ENCODE data around the gene XPO1.

DNA sequence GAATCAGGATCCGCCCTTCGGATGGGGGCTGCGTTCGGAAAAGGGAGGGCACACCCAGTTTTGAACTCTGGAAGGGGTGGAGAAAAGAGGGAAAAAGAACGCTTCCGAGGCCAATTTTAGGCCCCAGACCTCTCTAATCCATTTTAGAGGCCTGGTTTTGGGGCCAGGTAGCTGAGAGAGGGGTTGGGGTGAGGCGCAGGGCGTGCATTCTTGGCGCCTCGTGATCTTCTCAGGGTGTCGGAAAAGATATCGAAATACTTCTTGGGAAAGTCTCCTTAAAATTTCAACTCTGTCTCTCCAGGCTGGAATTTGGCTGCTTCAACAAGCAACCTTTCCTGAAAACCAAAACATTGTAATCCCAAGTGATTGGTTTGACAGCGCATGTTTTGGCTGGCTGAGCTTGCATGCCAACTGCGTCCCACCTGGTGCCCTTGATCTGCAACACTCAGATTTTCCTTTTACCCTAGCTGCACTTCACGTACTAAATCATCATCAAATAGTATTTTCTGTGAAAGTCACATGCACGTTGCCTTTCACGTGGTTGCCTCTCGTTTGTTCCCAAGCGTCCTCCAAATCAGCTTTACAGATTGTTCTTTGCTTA is 864 bp upstream of the XPO1 start:
- TF ChIP-seq, protein P1, sequence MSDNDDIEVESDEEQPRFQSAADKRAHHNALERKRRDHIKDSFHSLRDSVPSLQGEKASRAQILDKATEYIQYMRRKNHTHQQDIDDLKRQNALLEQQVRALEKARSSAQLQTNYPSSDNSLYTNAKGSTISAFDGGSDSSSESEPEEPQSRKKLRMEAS (IDR thresholded peaks at IDR 0.05) = no peak
- TF ChIP-seq, protein P2, sequence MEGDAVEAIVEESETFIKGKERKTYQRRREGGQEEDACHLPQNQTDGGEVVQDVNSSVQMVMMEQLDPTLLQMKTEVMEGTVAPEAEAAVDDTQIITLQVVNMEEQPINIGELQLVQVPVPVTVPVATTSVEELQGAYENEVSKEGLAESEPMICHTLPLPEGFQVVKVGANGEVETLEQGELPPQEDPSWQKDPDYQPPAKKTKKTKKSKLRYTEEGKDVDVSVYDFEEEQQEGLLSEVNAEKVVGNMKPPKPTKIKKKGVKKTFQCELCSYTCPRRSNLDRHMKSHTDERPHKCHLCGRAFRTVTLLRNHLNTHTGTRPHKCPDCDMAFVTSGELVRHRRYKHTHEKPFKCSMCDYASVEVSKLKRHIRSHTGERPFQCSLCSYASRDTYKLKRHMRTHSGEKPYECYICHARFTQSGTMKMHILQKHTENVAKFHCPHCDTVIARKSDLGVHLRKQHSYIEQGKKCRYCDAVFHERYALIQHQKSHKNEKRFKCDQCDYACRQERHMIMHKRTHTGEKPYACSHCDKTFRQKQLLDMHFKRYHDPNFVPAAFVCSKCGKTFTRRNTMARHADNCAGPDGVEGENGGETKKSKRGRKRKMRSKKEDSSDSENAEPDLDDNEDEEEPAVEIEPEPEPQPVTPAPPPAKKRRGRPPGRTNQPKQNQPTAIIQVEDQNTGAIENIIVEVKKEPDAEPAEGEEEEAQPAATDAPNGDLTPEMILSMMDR (IDR thresholded peaks at IDR 0.05; ENCODE audit: low read depth, low read length, missing input control) = no peak
- peak in 1 of 2 donors; percentile 21 for TF ChIP-seq JUND (IDR thresholded peaks at IDR 0.05)
- no peak for TF ChIP-seq SP1 (IDR thresholded peaks at IDR 0.05)
- TF ChIP-seq, protein P3, sequence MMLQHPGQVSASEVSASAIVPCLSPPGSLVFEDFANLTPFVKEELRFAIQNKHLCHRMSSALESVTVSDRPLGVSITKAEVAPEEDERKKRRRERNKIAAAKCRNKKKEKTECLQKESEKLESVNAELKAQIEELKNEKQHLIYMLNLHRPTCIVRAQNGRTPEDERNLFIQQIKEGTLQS (IDR thresholded peaks at IDR 0.05) = no peak
- no peak for TF ChIP-seq TAF1 (conservative IDR thresholded peaks at IDR 0.05)
- peak in 1 of 2 donors; percentile 3 for TF ChIP-seq RAD21 (IDR thresholded peaks at IDR 0.05)
- TF ChIP-seq FOXA1 (IDR thresholded peaks at IDR 0.05) = no peak
- TF ChIP-seq, protein P4, sequence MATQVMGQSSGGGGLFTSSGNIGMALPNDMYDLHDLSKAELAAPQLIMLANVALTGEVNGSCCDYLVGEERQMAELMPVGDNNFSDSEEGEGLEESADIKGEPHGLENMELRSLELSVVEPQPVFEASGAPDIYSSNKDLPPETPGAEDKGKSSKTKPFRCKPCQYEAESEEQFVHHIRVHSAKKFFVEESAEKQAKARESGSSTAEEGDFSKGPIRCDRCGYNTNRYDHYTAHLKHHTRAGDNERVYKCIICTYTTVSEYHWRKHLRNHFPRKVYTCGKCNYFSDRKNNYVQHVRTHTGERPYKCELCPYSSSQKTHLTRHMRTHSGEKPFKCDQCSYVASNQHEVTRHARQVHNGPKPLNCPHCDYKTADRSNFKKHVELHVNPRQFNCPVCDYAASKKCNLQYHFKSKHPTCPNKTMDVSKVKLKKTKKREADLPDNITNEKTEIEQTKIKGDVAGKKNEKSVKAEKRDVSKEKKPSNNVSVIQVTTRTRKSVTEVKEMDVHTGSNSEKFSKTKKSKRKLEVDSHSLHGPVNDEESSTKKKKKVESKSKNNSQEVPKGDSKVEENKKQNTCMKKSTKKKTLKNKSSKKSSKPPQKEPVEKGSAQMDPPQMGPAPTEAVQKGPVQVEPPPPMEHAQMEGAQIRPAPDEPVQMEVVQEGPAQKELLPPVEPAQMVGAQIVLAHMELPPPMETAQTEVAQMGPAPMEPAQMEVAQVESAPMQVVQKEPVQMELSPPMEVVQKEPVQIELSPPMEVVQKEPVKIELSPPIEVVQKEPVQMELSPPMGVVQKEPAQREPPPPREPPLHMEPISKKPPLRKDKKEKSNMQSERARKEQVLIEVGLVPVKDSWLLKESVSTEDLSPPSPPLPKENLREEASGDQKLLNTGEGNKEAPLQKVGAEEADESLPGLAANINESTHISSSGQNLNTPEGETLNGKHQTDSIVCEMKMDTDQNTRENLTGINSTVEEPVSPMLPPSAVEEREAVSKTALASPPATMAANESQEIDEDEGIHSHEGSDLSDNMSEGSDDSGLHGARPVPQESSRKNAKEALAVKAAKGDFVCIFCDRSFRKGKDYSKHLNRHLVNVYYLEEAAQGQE (IDR thresholded peaks at IDR 0.05) = no peak
- no peak for TF ChIP-seq NR2F2 (IDR thresholded peaks at IDR 0.05)
- TF ChIP-seq YY1 (IDR thresholded peaks at IDR 0.05) = no peak
- TF ChIP-seq RXRA (IDR thresholded peaks at IDR 0.05) = no peak
- TF ChIP-seq GABPA (IDR thresholded peaks at IDR 0.05 in 1 of 2, conservative IDR thresholded peaks at IDR 0.05 in 1 of 2) = no peak
- TF ChIP-seq, protein P5, sequence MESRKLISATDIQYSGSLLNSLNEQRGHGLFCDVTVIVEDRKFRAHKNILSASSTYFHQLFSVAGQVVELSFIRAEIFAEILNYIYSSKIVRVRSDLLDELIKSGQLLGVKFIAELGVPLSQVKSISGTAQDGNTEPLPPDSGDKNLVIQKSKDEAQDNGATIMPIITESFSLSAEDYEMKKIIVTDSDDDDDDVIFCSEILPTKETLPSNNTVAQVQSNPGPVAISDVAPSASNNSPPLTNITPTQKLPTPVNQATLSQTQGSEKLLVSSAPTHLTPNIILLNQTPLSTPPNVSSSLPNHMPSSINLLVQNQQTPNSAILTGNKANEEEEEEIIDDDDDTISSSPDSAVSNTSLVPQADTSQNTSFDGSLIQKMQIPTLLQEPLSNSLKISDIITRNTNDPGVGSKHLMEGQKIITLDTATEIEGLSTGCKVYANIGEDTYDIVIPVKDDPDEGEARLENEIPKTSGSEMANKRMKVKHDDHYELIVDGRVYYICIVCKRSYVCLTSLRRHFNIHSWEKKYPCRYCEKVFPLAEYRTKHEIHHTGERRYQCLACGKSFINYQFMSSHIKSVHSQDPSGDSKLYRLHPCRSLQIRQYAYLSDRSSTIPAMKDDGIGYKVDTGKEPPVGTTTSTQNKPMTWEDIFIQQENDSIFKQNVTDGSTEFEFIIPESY (IDR thresholded peaks at IDR 0.05) = no peak
